GM21367 (cell line): ENCODE results near the gene UGT2A2.
"Not testable (repeated sequence)": the region's sequence is repeated elsewhere in the genome, so short reads cannot be mapped to it uniquely, and the experiment has no call there.

Source experiments
- ATAC-seq: cut with Tn5 transposase; IDR thresholded peaks from one replicate; pipeline ENCODE4 v1.9.1; 2021; ENCODE audit not compliant: unreplicated experiment

The UGT2A2 gene

DNA sequence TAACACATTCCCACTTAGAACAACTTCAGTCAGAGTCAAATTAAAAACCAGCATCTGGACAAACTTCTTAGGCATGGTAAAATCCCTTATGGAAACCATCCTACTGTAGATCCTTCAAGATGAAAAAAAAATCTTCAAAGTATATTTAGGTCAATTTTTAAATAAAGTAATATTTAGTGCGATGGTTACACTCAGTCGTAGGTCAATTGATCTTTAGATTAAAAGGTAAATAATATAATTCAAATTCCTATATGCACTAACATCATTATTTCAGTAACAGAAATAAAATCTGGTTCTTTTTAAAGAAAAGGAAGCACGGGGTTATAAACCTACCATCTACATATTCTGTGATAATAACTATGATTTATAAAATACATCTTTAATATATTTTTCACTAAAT lies at the start of gene UGT2A2:
Gene UGT2A2, minus strand, starts transcription at position 101 of the 400 bp plus-strand sequence. Its CDS starts 2 bp downstream, at position 99.
- ATAC-seq = no peak

DNA sequence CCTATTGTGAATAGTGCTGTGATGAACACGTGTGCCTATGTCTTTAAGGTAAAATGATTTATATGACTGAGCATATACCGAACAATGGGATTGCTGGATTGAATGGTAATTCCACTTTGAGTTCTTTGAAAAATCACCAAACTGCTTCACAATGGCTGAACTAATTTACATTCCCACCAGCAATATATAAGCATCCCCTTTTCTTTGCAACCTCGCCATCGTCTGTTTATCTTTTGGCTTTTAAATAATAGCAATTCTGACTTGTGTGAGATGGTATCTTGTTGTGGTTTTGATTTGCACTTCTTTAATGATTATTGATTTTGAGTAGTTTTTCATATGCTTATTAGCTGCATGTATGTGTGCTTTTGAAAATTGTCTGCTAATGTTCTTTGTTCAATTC lies 45.4 kb upstream of the UGT2A2 start:
- ATAC-seq = no peak

GRCh38 chr4:69668680-69669079 lies 29.2 kb upstream of the UGT2A2 start:
- ATAC-seq = no peak

DNA sequence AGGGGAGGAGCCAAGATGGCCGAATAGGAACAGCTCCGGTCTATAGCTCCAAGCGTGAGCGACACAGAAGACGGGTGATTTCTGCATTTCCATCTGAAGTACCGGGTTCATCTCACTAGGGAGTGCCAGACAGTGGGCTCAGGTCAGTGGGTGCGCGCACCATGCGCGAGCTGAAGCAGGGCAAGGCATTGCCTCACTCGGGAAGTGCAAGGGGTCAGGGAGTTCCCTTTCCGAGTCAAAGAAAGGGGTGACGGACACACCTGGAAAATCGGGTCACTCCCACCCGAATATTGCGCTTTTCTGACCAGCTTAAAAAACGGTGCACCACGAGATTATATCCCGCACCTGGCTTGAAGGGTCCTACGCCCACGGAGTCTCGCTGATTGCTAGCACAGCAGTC lies 24.6 kb upstream of the UGT2A2 start:
- ATAC-seq = not testable (repeated sequence)

- ATAC-seq = not testable (repeated sequence)
These were observed 21.8 kb upstream of the UGT2A2 start for GRCh38 chr4:69661130-69661803.

GRCh38 chr4:69658133-69658532 lies 18.7 kb upstream of the UGT2A2 start:
- ATAC-seq = no peak

- no peak for ATAC-seq
These were observed 17.3 kb upstream of the UGT2A2 start for GRCh38 chr4:69656653-69657158.

DNA sequence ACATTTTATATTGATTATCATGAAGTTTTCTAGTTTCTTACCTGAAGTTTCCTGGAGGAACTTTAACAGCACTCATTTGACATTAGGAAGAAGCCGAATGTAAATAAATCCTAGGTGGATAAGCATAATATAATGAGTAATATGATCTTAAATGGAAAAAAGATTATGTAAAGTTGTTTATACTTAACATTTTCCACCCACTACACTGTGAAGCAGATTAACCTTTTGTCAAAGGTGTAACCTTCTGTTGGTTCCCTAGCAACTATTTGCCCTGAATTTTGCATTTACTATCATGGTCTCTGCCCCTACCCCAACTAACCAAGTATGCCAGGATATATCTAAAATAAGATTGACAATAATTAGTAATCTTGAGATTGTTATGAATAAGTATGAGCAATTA lies 13.7 kb upstream of the UGT2A2 start, which contains the start of gene UGT2A1:
Gene UGT2A1, minus strand, starts transcription at position 101 of the 400 bp plus-strand sequence. CDS start 5,603 bp downstream, outside the sequence.
- ATAC-seq = no peak

DNA sequence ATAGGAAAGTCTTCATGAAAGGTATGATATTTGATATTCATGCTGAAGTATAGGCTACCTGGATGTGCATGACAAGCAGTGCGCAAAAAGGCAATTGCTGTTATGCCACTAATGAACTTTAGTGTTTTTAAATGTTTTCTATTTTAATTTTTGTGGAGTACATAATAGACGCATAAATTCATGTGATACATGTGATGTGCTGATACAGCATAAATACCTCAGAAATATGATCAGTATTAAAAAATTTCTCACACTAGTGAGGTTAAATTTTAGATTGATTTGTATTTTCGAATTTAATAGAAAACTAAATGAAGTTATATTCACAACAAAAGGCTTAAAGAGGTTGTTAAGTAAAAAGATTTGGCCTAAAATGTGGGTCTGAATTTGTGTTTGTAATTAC lies 11.4 kb upstream of the UGT2A2 start:
- ATAC-seq = no peak

GRCh38 chr4:69649629-69650028 lies 10.2 kb upstream of the UGT2A2 start:
- no peak for ATAC-seq

GRCh38 chr4:69649207-69649606 lies 9.8 kb upstream of the UGT2A2 start:
- no peak for ATAC-seq

- no peak for ATAC-seq
These were observed 3.5 kb upstream of the UGT2A2 start for GRCh38 chr4:69642961-69643360.

DNA sequence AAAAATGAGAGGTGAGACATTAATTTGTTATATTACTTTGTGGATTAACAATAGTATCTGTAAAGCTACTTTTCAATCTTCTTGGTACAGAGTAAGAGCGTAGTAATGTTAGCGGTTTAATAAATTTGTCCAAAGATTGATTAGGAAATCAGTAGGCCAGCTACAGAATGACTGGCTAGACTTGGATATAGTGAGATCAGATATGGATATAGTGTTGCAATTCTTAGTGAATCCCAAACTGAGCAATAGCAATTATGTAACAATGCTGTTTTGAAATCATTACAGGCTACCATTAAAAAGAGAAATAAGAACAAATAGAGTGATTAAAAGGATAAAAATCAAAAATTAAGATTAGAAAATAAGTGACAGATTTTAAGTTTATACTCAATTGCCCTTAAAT lies 847 bp upstream of the UGT2A2 start:
- no peak for ATAC-seq

DNA sequence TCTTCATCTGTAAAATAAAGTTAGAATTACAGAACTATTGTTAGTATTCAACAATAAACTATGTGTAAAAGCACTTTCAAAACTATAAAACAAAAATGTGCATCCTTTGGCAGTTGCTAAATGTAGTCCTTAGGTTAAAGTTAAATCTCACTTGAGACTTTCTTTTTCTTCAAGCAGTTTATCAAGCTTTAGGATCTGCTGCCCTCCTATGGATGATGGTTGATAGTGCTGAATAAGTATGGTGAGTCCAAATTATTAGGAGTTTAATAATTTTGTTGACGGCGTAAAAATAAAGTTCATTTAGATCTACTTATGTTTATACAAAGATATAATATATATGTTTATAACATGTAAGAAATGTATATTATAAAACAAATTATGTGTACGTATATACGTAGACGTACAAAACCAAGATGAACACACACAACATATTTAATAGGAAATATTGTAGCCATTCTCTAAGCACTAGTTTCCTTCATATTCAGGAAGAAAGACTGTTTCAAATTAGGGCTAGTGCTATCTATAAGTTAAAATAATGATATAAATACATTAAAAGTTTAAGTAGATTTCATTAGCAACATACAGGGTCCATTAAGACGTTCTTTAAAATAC lies 22.3 kb downstream of the UGT2A2 start:
- no peak for ATAC-seq

GRCh38 chr4:69610484-69610883 lies 29.0 kb downstream of the UGT2A2 start:
- no peak for ATAC-seq

DNA sequence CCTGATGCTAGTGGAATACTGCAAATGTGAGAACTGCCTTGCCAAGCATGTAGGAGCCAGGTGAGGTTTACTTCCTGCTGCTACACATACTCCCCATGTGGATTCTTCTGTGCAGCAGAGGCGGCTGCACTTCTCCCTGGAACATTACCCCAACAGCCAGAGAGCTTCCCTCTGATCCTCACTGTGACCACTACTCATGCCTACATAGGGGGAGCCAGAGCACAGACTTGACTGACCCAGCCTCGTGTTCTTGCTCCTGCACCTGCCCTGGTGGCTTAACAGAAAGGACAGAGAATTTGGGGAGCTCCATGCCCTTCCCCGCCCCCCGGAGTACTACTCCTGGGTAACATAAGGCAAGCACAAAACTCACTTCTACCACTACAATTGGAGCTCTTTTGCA lies 38.4 kb downstream of the UGT2A2 start:
- no peak for ATAC-seq

- ATAC-seq = no peak
These were observed 39.4 kb downstream of the UGT2A2 start for GRCh38 chr4:69600013-69600412.

- ATAC-seq = no peak
These were observed 45.1 kb downstream of the UGT2A2 start for GRCh38 chr4:69594382-69594781.

DNA sequence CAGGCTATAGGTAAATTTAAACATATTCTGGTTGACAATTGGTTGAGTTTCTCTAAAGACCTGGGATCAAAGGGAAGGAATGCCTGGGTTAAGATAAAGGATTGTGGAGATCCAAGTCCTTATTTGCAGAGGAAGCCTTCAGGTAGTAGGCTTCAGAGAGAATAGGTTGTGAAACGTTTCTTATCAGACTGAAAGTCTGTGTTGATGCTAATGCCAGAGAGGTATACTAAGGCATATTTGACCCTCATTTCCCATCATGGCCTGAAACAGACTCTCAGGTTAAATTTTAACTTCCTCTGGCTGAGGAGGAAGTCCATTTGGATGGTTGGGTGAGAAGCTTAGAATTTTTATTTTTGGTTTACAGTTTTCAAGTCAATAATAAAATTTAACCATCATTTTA lies 48.1 kb downstream of the UGT2A2 start:
- no peak for ATAC-seq

DNA sequence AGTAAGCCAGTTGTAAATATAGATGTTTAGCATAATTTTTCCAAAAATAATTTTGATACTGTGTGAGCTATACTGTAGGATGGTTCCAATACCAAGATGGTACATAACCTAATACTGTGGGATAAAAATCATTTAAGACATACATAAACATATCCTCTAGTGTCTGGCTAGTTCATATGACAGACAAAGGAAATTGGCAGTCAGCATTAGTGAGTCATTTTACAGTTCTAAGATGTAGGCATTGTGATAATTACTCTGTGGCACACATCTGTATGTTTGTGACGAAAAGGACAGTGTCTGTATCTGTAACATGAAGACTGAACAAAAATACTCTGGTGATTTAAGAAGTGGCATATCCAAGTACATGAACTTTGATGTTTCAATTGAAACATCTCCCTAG lies 49.6 kb downstream of the UGT2A2 start:
- no peak for ATAC-seq

DNA sequence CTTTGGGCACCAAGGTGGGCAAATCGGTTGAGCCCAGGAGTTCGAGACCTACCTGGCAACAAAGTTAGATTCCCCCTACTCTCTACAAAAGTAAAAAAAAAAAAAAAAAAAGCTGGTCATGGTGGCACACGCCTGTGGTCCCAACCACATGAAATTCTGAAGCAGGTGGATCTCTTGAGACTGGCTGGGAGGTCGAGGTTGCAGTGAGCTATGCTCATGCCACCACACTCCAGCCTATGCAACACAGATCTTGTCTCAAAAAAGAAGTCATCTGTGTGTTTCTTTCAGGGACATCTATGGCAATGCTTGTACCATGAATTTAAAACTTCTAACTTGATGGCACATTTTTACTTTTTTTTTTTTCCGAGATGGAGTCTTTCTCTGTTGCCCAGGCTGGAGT lies 55.3 kb downstream of the UGT2A2 start:
- no peak for ATAC-seq

- ATAC-seq = no peak
These were observed 55.9 kb downstream of the UGT2A2 start for GRCh38 chr4:69583543-69583942.

DNA sequence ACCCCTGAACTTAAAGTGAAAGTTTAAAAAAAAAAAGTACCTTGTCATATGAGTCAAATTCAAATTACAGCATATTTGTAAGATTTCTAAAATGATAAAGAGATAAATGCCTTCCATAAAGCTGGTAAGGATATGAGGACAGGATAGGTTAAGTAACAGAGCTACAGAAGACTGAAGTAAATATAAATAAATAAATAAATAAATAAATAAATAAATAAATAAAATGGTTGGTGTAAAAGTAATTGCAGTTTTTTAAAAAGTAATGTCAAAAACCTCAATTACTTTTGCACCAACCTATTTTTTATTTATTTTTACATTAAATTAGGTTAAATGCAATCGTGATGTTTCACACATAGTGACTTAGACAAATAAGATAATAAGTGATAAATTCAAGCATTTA lies 62.2 kb downstream of the UGT2A2 start:
- ATAC-seq = no peak
